SK-N-SH (cell line): Measurements from ENCODE around the gene HNRNPC. TPM values are rescaled to one million over a fixed set of nuclear protein-coding genes. Genes with fewer than 3 reads are reported as not detected.
"Not testable (repeated sequence)": the region's sequence is repeated elsewhere in the genome, so short reads cannot be mapped to it uniquely, and the experiment has no call there.

Source experiments
- CTCF ChIA-PET: fragments of 300-600, 350-600 bp; formaldehyde crosslinking; extraction: SDS; loops from one replicate; lab custom pipeline; 2021; lab: Yijun Ruan, JAX
- POLR2A ChIA-PET: fragments of 350-600 bp; sonication (Branson Sonifier 250); formaldehyde crosslinking; extraction: SDS; loops from one replicate; lab custom pipeline; 2020; ENCODE audit warnings: antibody characterized with exemption, inconsistent platforms; lab: Yijun Ruan, JAX
- DNase-seq: peaks from one replicate; pipeline ENCODE4 v3.0.0; 2012
- H2AFZ ChIP-seq: fragments of 200-600 bp; sonication (generic); 2 replicates; pipeline ENCODE4 v1.8.1; 2016; ENCODE audit warnings: antibody characterized with exemption, mild to moderate bottlenecking, low read depth
- H3F3A ChIP-seq: fragments of 200-600 bp; sonication (generic); replicated peaks from 2 replicates; pipeline ENCODE3; 2016; ENCODE audit warnings: antibody characterized with exemption, mild to moderate bottlenecking; ENCODE audit not compliant: insufficient read depth
- H3K27ac ChIP-seq, 2 experiments: fragments of 200-500 bp in 1 of 2; fragments of 200-600 bp in 1 of 2; sonication (Bioruptor generic) in 1 of 2; sonication (generic), shearing (Covaris generic) in 1 of 2; 2 replicates each; pipeline versions ENCODE4 v1.5.1 to v1.6.1; 2014 to 2016; ENCODE audit warnings: low read depth in 2 of 2, inconsistent platforms in 1 of 2, low read length in 1 of 2, mild to moderate bottlenecking in 1 of 2, mixed read lengths in 1 of 2
- H3K27me3 ChIP-seq: fragments of 200-600 bp; sonication (generic), shearing (Covaris generic); 2 replicates; pipeline ENCODE4 v1.6.1; 2016; ENCODE audit warnings: mixed run types; ENCODE audit not compliant: insufficient read depth
- H3K36me3 ChIP-seq, 2 experiments: fragments of 200-500 bp in 1 of 2; fragments of 200-600 bp in 1 of 2; sonication (Bioruptor generic) in 1 of 2; sonication (generic) in 1 of 2; replicated peaks in 1 of 2; 2 replicates each; pipeline versions ENCODE3 to v1.5.1; 2014 to 2016; ENCODE audit warnings: low read length in 1 of 2, mild to moderate bottlenecking in 1 of 2; ENCODE audit not compliant: insufficient read depth in 2 of 2, control insufficient read depth in 1 of 2
- H3K4me1 ChIP-seq, 2 experiments: fragments of 200-500 bp in 1 of 2; fragments of 200-600 bp in 1 of 2; sonication (Bioruptor generic) in 1 of 2; sonication (generic), shearing (Covaris generic) in 1 of 2; 2 replicates each; pipeline versions ENCODE4 v1.5.1 to v1.6.1; 2014 to 2016; ENCODE audit warnings: low read depth in 1 of 2, low read length in 1 of 2, mixed run types in 1 of 2; ENCODE audit not compliant: insufficient read depth in 2 of 2, control insufficient read depth in 1 of 2
- H3K4me2 ChIP-seq: fragments of 200-600 bp; sonication (generic), shearing (Covaris generic); 2 replicates; pipeline ENCODE4 v1.6.1; 2017; ENCODE audit warnings: mixed run types
- H3K4me3 ChIP-seq, 2 experiments: fragments of 200-500 bp in 1 of 2; fragments of 200-600 bp in 1 of 2; sonication (Bioruptor generic) in 1 of 2; sonication (generic), shearing (Covaris generic) in 1 of 2; 2 replicates each; pipeline versions ENCODE4 v1.5.1 to v1.8.1; 2014 to 2016; ENCODE audit warnings: low read depth in 2 of 2, inconsistent platforms in 1 of 2, low read length in 1 of 2, mild to moderate bottlenecking in 1 of 2, mixed read lengths in 1 of 2, moderate library complexity in 1 of 2
- H3K79me2 ChIP-seq: fragments of 200-600 bp; sonication (generic); 2 replicates; pipeline ENCODE4 v1.8.1; 2017; ENCODE audit warnings: mild to moderate bottlenecking; ENCODE audit not compliant: insufficient read depth
- H3K9ac ChIP-seq: fragments of 200-600 bp; sonication (generic); 2 replicates; pipeline ENCODE4 v1.6.1; 2017; ENCODE audit warnings: mixed run types
- H3K9me2 ChIP-seq: fragments of 200-600 bp; sonication (generic); 2 replicates; pipeline ENCODE4 v1.6.1; 2017; ENCODE audit warnings: mixed run types
- H3K9me3 ChIP-seq: fragments of 200-600 bp; sonication (generic); 2 replicates; pipeline ENCODE4 v1.6.1; 2017; ENCODE audit warnings: mixed run types, mild to moderate bottlenecking, moderate library complexity
- H4K20me1 ChIP-seq: fragments of 200-600 bp; sonication (generic); 2 replicates; pipeline ENCODE4 v1.6.1; 2017; ENCODE audit warnings: mild to moderate bottlenecking, mixed run types; ENCODE audit not compliant: insufficient read depth
- CHD2 ChIP-seq: fragments of 150-350 bp; IDR thresholded peaks from 2 replicates; pipeline ENCODE4 v1.6.1; 2018; ENCODE audit warnings: low read length; ENCODE audit not compliant: partially characterized antibody
- CTCF ChIP-seq: fragments of 200-600 bp; sonication (generic); IDR thresholded peaks from 2 replicates; pipeline ENCODE4 v1.6.1; 2017; ENCODE audit warnings: antibody characterized with exemption, mild to moderate bottlenecking, moderate library complexity
- ELF1 ChIP-seq: IDR thresholded peaks from 2 replicates; pipeline ENCODE4 v1.4.0; 2012
- EP300 ChIP-seq, 2 experiments: IDR thresholded peaks; 2 replicates each; pipeline versions ENCODE4 v1.4.0 to v1.6.1; 2012; ENCODE audit warnings: borderline replicate concordance in 1 of 2, low read depth in 1 of 2, low read length in 1 of 2
- MEF2A ChIP-seq: IDR thresholded peaks from 2 replicates; pipeline ENCODE4 v1.4.0; 2012; ENCODE audit warnings: low read depth, borderline replicate concordance
- MXI1 ChIP-seq: IDR thresholded peaks from 2 replicates; pipeline ENCODE4 v1.6.1; 2012; ENCODE audit warnings: mild to moderate bottlenecking, low read depth, low read length, improper control_type of control experiment
- NFIC ChIP-seq: IDR thresholded peaks from 2 replicates; pipeline ENCODE4 v1.4.0; 2012; ENCODE audit warnings: borderline replicate concordance
- RCOR1 ChIP-seq: fragments of 150-350 bp; IDR thresholded peaks from 2 replicates; pipeline ENCODE4 v1.6.1; 2017; ENCODE audit warnings: antibody characterized with exemption, low read length
- SMC3 ChIP-seq: IDR thresholded peaks from 2 replicates; pipeline ENCODE4 v1.6.1; 2012; ENCODE audit warnings: low read depth, low read length, improper control_type of control experiment
- USF1 ChIP-seq: IDR thresholded peaks from 2 replicates; pipeline ENCODE4 v1.4.0; 2012; ENCODE audit warnings: low read depth, borderline replicate concordance
- WGBS: methylation state at CpG from one replicate; pipeline ENCODE4 v1.1.6; 2017; ENCODE audit warnings: low lambda C conversion rate; 5-methylcytosine and 5-hydroxymethylcytosine counted together
- polyA plus RNA-seq, 3 experiments: library from polyadenylated mRNA; depleted of rRNA; stranded (reverse); fragments of >200 nt; gene quantifications; 2 replicates each; pipeline ENCODE4 v1.2.3, GENCODE V29; 2012

HNRNPC gene
- polyA plus RNA-seq, 1 of the 3 experiments (the other 2 are of a cell fraction): 341 TPM

GRCh38 chr14:21168055-21168454, 101.2 kb downstream of the HNRNPC start:
- Histone ChIP-seq H3K27me3 (peaks cover 16% of the 10 kb centered on the region; the same call in 1 of the 2 replicates), H3K9me3 (no peaks in the 10 kb centered on the region), H3K79me2 (no peaks in the 10 kb centered on the region), H3K4me1 (no peaks in the 10 kb centered on the region), H3K4me3 (no peak overlapping the region), H3K9ac (no peak overlapping the region), H3K4me2 (no peak overlapping the region)
- no peak for DNase-seq
- 7% methylated on average over 4 of the region's 8 CpGs for WGBS
- TF ChIP-seq NFIC (no peak), ELF1 (no peak), RCOR1 (no peak), MXI1 (no peak), MEF2A (no peak), CTCF (no peak), EP300 (IDR thresholded peaks at IDR 0.05; ENCODE audit: borderline replicate concordance in 1 of 2, low read depth in 1 of 2, low read length in 1 of 2) (no peak), SMC3 (no peak), USF1 (no peak), CHD2 (no peak)
- TF ChIP-seq, all 33 proteins: peak for 0
- H3K9me2 ChIP-seq: no peaks in the 10 kb centered on the region
- no peak overlapping the region for H3K27ac ChIP-seq
- ChIA-PET CTCF (interaction anchor here (1.3 to 1.6 kb wide), 2 partner anchors 12 to 32 kb away, joined by 3 to 4 read pairs; partner anchors contain the start of gene OR5AU1), POLR2A (no interaction called here)
- no peaks in the 10 kb centered on the region for H3F3A ChIP-seq
- H3K36me3 ChIP-seq: no peaks in the 10 kb centered on the region
- H2AFZ ChIP-seq: no peak overlapping the region
- no peaks in the 10 kb centered on the region for H4K20me1 ChIP-seq

GRCh38 chr14:21165670-21166069, 103.6 kb downstream of the HNRNPC start:
- POLR2A ChIA-PET, H3K4me3 ChIP-seq, H3K9ac ChIP-seq, H3K9me3 ChIP-seq, H3K36me3 ChIP-seq, H3F3A ChIP-seq, H4K20me1 ChIP-seq, H3K9me2 ChIP-seq, H2AFZ ChIP-seq, H3K4me1 ChIP-seq, H3K27ac ChIP-seq, H3K4me2 ChIP-seq, H3K79me2 ChIP-seq, DNase-seq: not testable (repeated sequence)
- WGBS: no CpG with 5 or more reads among the region's 1 CpG
- CTCF ChIA-PET: interaction anchor here (0.6 to 1.1 kb wide), 2 partner anchors 74 to 151 kb away, joined by 3 read pairs; no protein-coding TSS in a partner anchor
- peaks cover 26% of the 10 kb centered on the region; the same call in 1 of the 2 replicates for H3K27me3 ChIP-seq

GRCh38 chr14:21165002-21165605, 104.1 kb downstream of the HNRNPC start:
- H3K4me1 ChIP-seq, DNase-seq, H3K9ac ChIP-seq, CTCF ChIA-PET, H3K79me2 ChIP-seq, H3F3A ChIP-seq, H3K9me2 ChIP-seq, H3K4me3 ChIP-seq, H3K9me3 ChIP-seq, POLR2A ChIA-PET, H3K4me2 ChIP-seq, H2AFZ ChIP-seq, H3K27ac ChIP-seq, H3K36me3 ChIP-seq, H4K20me1 ChIP-seq: not testable (repeated sequence)
- WGBS: 12% methylated on average over 6 of the region's 7 CpGs
- peaks cover 26% of the 10 kb centered on the region; the same call in 1 of the 2 replicates for H3K27me3 ChIP-seq
